C1 segment of cervical spinal cord (tissue), 14 donors: ENCODE measurements around the gene U2AF1L4.

Source experiments
- DNase-seq, 14 donors: peaks; one replicate each; lab custom pipeline; 2025; lab: John Stamatoyannopoulos, UW

The U2AF1L4 gene, protein sequence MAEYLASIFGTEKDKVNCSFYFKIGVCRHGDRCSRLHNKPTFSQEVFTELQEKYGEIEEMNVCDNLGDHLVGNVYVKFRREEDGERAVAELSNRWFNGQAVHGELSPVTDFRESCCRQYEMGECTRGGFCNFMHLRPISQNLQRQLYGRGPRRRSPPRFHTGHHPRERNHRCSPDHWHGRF

DNA sequence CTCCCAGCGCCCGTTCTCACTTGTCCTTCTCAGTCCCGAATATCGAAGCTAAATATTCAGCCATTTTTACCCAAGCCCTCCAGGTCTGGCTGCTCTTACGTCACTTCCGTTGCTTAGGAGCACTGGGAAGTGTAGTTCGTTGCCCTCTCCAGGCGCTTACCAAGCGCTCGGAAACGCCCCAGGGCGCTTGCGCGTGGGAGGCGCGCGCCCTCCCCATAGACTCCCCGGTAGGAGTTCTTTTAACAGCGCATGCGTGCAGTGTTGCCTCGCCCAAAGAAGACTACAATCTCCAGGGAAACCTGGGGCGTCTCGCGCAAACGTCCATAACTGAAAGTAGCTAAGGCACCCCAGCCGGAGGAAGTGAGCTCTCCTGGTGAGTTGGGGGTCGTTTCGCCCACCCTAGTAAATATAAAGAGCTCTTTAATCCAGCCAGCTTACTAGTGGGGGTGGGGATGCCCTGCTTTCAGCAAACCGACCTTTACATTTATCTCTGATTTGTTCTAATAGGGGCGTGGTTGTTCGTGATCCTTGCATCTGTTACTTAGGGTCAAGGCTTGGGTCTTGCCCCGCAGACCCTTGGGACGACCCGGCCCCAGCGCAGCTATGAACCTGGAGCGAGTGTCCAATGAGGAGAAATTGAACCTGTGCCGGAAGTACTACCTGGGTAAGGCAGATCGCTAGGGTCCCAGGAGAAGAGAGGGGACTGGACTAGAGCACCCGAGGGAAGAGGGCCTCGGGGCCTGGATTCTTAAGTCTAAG is at the start of gene U2AF1L4, which contains the start of gene PSENEN:
Gene U2AF1L4 (minus strand): TSS at position 91 of the 759 bp plus-strand sequence. CDS start 27 bp downstream, at position 64.
Gene PSENEN (plus strand): TSS at position 324 of the 759 bp plus-strand sequence. CDS start 280 bp downstream, at position 604.
- peak; percentile 58 to 99 (median 94) for DNase-seq

DNA sequence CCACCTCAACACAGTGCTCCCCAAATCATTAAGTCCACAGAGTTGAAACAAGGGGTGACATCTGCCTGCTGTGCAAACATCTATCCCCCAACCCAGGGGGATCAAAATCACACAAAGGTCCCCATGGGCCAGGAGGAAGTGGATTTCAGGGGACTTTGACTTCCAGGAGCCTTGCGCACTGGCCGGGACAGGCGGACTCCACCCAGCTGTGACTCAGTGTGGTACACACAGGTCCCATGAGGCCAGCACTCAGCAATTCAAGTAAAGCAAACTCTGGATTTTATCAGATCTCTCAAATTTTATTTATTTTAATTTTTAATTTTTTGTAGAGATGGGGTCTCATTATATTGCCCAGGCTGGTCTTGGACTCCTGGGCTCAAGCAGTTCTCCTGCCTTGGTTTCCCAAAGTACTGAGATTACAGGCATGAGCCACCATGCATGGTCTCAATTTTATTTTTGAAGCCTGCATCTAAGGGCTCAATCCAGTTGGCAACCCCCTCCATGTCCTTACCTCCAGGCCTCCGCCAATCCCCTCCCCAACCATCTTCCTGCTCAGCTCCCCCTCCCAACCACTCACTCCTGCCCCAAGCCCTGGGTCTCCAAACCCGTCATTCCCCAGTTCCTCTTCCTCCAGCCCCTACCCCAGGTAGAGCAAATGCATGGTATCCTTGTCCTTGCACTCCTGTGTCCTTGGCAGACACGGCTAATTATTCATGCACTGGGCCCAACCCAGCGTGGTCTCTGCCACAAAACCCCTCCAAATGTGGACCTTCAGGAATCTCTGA is 48.4 kb upstream of the U2AF1L4 start:
- no peak for DNase-seq

DNA sequence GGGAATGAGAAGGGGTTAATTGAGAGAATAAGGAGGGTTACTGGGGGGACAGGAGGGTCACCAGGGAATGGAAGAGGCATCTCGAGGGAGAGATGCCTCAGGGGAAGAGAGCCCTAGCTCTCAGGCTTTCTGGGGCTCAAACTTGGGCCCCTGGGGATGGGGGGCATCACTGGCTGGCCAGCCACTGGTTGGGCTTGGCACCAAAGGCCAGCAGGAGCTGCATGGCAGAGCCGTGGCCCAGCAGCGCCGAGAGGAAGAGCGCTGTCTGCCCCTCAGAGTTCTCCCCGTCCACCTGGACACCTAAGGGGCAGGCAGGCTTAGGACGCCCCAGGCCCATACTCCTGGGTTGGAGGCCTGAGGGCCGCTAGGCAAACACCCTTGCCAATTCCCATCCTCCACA is 47.7 kb upstream of the U2AF1L4 start:
- no peak for DNase-seq

DNA sequence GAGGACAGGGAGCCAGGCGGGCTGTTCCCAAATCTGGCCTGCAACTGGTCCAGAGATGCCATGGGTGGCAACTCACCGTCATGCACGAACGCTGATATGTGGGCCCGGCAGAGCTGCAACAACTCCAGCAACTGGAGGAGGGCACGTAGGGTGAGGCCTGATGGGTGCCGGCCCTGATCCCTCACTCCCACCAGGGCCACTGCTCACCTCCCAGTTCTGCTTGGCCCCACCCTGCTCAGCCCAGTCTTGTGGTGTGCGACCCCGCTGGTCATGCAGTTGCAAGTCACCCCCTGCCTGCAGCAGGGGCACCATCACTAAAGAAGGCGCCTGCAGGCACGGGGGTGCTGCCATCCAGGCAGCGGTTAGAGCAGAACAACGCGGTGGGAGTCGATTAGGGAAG is 47.1 kb upstream of the U2AF1L4 start:
- DNase-seq, result no peak

DNA sequence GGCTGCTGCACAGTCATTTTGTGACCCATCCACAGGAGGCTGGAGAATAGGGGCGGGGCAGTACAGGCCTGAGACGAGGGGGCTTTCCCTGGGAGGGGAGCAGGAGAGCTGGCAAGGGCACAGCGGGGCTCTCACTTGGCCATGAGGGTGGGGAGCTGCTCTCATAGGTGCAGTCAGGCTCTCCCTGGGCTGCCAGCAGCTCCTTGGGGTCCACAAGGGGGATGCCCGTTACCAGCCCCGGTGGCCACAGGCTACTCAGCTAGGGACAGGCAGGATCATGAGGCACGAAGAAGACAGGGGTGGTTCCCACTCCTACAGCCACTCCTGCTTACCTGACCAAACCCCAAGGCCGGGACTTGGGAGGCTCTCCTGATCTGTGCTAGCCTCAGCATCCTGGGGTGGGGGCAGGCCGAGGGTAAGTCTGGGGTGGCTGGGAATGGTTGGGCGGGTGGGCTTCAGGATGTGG is 46.6 kb upstream of the U2AF1L4 start:
- DNase-seq, result no peak

DNA sequence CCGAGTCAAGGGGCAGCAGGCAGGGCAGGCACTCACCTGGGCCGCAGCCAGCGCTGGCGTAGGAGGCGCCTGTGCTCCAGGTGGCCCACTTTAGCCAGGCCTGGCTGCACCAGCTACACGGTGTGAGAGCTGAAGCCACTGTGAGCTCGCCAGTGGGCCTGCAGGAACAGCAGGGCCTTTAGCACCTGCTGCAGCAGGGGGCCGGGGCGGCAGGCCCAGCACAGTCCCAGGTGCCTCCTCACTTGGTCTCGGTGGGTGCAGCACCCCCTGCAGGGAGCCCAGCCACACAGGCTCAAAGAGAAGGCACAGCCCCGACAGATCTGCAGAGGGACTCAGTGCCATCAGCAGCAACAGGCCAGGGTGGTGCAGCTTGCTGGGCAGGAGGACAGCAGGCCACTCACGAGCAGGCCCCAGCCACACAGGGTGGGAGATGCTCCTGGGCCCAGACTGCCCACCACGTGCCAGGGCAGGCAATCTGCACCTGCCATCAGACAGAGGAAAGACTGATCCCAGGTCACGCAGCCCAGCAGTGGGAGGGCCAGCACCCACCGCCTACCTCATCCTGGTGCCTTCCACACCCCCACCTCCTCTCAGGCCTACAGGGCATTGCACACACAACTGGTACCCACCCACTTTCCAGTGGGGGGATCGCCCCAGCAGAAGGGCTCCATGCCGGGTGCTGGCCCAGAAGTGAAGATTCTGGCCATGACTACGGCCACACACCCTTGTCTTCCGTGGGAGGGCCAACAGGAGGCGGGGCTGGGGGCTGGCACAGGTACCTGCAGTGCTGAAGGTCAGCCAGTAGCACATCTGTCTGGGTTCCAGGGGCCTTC is 46.0 kb upstream of the U2AF1L4 start:
- peak in 1 of 14 donors; percentile 49 for DNase-seq

DNA sequence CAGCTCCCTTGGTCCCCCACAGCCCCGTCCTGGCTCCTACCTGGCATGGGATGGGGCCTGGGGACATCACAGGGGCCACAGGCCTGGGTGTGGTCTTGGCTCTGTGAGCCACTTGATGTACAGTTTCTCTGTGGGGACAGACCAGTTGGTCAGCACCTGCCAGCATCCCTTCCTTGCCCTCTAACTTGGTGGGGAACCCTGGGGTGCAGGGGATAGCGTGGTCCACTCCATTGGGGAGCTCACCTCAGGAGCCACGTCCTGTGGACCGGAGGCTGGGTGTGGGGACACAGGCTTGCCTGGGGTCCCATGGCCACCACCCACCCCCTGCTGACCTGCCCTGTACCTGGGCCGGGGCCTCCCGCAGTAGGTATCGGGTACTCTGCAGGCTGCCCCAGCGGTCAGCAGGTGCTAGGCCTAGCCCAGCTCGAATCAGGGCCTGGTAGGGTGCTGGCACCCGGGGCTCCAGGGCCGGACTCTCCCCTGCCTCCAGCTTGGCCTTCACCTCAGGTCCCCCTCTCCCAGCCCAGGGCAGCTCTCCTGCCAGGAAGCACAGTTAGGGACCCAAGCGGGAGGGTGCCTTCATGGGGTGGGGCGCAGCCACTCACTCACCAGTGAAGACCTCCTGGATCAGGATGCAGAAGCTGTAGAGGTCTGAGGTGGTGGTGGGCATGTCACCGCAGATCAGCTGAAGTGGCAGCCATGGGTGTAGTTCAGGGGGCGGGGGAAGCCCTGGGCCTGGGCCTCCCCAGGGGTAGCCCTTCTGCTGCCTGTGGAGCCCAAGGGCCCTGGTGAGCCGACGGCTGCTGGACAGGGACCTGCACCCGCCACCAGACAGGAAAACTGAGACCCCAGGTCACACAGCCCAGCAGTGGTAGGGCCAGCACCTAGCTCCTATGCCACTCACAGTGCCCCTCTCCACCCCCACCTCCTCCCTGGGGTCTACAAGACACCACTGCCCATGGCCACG is 45.0 kb upstream of the U2AF1L4 start:
- no peak for DNase-seq

DNA sequence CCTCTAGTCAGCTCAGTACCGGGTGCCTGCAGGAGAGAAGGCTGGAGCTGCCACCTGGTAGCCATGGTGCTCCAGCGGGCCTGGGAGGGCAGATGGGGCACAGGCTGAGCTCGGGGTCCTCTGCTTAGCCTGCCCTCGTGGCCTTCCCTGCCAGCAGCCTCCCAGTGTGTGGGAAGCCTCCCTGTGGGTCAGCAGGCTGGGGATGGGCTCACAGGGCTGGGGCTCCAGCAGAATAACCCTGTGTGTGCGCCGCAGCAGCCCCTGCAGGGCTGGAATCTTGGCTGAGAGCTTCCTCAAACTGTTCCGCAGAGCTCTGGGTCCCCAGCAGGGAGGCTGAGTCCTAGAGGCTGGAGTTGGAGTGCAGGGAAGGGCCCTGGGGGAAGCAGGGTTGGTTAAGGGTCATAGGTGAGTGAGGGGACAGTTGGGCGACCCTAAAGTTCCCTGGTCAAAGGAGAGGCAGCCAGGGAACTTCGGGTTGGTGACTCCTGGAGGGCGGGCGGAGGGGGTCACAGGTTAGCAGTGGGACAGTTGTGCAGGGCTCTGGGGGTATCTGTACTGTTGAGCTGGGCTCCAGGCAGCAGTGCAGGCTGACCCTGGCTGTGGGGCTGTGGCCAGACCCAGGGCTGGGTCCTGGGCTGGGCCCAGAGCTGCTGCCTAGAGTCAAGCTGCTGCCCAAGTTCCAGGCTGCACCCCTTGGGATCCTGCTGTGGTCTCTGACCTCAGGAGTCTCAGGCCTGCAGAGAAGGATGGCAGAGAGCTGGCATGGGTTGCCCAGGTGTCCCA is 44.2 kb upstream of the U2AF1L4 start:
- no peak for DNase-seq

DNA sequence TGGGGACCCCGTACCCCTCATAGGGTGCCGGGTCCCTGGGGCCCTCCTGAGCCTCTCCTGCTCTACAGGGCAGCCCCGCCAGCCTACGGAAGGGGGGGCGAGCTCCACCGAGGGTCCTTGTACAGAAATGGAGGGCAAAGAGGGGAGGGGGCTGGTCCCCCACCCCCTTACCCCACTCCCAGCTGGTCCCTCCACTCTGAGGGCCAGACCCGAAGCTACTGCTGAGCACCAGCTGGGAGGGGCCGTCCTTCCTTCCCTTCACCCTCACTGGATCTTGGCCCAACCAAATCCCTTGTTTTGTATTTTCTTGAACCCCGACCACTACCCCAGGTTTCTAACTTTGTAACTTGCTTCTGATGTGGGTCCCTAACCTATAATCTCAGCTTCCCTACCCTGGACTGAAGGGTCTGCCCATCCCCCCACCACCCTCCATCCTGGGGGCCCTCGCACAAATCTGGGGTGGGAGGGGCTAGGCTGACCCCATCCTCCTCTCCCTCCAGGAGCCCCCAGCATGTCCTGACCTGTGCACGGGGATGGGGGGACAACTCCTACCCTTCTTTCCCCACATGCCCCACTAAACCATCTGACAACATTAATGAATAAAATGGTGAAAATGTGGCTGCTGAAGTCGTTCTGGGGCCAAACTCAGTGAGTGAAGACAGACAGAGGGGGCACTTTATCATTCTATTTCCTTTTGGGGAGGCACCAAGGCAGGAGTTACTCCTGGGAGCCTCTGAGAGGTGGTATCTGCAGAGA is 43.2 kb upstream of the U2AF1L4 start:
- no peak for DNase-seq

DNA sequence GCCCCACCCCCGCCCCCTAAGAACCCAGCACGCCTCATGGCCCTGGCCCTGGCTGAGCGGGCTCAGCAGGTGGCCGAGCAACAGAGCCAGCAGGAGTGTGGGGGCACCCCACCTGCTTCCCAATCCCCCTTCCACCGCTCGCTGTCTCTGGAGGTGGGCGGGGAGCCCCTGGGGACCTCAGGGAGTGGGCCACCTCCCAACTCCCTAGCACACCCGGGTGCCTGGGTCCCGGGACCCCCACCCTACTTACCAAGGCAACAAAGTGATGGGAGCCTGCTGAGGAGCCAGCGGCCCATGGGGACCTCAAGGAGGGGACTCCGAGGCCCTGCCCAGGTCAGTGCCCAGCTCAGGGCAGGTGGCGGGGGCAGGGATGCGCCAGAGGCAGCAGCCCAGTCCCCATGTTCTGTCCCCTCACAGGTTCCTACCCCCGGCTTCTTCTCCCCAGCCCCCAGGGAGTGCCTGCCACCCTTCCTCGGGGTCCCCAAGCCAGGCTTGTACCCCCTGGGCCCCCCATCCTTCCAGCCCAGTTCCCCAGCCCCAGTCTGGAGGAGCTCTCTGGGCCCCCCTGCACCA is 42.1 kb upstream of the U2AF1L4 start:
- no peak for DNase-seq

DNA sequence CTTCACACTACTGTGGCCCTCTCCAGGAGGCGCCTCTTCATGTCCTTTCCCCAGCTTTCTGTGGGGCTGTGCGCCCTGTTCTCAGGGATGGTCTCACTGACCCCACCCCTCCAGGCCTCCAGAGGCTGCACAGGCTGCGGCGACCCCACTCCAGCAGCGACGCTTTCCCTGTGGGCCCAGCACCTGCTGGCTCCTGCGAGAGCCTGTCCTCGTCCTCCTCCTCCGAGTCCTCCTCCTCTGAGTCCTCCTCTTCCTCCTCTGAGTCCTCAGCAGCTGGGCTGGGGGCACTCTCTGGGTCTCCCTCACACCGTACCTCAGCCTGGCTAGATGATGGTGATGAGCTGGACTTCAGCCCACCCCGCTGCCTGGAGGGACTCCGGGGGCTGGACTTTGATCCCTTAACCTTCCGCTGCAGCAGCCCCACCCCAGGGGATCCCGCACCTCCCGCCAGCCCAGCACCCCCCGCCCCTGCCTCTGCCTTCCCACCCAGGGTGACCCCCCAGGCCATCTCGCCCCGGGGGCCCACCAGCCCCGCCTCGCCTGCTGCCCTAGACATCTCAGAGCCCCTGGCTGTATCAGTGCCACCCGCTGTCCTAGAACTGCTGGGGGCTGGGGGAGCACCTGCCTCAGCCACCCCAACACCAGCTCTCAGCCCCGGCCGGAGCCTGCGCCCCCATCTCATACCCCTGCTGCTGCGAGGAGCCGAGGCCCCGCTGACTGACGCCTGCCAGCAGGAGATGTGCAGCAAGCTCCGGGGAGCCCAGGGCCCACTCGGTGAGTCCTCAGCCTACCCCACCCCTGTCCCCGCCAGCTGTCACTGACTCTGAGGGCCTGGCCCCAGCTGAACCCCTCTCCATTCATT is 41.3 kb upstream of the U2AF1L4 start:
- no peak for DNase-seq

DNA sequence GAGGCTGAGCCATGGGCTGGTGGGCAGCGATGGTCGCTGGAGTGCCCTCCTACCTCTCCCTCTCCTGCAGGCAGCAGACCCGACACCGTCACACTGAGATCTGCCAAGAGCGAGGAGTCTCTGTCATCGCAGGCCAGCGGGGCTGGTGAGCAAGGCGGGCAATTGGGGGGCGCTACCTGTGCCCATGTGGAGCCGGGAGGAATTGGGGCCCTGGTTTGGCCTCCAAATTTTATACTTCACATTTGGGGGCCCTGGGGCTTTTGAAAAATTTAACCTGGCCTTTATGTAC is 40.1 kb upstream of the U2AF1L4 start:
- no peak for DNase-seq

DNA sequence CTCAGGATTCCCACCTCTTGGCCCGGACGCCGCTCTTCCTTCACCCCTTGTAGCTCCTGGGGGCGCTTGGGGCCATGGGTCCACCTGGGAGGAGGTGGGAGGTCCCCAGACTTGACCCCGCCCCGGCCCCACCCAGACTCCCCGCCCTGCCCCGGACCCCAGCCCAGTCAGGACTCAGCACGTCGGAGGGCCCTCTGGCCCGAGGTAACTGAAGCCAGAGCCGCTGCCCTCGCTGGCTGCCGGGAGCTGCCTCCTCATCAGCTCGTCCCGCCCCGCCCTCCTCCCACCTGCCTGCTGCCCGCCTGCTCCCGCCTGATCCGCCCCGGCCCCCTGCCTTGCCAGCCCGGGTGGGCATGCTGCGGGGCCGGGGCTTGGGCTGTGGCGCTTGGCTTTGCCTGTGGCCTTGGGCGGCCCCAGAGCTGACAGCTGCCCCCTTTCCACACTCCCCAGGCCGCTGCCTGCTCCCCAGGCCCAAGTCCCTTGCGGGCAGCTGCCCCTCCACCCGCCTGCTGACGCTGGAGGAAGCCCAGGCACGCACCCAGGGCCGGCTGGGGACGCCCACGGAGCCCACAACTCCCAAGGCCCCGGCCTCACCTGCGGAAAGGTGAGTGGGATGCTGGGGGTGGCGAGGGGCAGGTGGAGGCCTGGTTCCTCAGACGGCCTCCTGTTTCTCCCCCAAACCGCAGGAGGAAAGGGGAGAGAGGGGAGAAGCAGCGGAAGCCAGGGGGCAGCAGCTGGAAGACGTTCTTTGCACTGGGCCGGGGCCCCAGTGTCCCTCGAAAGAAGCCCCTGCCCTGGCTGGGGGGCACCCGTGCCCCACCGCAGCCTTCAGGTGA is 39.5 kb upstream of the U2AF1L4 start:
- DNase-seq, result no peak

DNA sequence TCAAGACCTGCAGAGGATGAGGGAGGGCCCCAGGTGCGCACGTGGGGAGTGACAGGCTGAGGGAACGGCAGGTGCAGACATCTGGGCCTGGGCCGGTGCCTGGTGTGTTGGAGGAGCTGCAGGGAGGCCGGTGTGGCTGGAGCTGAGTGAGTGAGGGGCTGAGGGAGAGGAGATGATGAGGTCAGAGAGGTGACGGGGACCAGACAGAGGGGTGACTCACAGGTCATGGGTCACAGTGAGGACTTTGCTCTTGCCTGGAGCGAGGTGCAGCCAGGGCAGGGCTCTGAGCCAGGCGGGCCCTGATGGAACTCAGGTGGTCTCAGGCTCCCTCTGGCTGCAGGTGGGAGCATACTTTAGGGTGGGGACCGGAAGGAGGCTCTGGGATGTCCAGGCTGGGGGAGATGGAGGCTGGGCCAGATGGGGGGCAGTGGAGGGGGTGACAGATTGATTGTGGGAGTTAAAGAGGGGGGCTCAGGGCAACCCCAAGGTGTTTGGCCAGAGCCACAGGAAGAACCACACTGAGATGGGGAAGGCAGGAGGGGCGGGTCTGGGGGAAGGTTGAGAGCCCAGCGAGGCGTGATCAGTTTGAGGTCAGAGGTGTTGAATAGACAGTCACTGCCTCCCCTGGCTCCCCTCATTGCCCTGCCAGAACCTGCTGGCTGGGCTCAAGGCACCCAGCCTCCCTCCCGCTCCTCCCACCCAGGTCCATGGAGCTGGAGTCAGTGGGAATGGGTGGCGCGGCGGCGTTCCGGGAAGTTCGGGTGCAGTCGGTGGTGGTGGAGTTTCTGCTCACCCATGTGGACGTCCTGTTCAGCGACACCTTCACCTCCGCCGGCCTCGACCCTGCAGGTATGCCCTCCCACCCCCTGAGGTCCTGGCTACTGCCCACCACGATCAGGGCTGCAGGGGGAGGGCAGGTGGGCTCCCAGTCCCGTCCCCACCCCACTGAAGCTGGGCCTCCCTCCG is 38.5 kb upstream of the U2AF1L4 start:
- DNase-seq, result no peak

DNA sequence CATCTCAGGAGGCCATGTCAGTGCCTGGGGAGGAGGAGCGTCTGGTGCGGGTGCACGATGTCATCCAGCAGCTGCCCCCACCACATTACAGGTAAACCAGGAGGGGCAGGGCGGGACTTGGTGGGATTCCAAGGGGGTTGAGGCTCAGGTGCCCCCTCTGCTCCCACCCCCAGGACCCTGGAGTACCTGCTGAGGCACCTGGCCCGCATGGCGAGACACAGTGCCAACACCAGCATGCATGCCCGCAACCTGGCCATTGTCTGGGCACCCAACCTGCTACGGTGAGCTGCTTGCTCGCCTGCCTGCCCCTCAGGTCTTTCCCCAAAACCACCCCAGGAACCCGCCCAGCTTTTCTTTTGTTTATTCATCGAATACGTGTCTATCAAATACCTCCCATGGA is 37.4 kb upstream of the U2AF1L4 start:
- DNase-seq, result no peak
